HG02852 (cell line): ENCODE data around the gene ISOC2.
"Not testable (repeated sequence)": the region's sequence is repeated elsewhere in the genome, so short reads cannot be mapped to it uniquely, and the experiment has no call there.

Source experiments
- ATAC-seq: cut with Tn5 transposase; IDR thresholded peaks from one replicate; pipeline ENCODE4 v1.9.1; 2021; ENCODE audit warnings: mild to moderate bottlenecking, moderate library complexity; ENCODE audit not compliant: unreplicated experiment

Gene ISOC2

DNA sequence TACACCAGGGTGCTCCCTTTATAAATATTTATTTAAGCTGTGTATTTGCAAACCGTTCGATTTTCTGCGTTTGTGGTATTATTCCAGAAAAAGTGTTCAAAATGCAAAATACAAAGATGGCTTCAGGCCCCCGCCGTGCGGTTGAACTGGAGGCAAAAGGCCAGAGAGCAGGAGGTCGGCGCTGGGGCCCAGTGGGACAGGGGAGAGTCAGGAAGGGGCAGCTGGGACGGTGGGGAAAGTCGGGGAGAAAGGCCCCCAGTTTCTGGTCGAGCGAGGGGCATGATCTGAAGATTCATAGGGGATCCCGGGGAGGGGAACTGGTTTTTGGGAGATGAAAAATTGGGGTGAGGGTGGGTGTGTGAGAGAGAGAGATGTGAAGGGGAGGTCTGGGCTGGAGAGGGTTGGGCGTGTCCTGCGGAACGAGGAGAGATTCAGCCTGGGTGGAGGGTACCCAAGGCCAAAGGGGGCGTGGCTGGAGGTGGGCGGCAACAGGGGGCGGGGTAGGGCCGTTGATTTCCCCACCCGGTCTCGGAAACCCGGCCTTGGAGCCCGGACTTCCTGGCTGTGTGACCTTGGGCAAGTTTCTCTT, 678 bp downstream of the ISOC2 start:
- ATAC-seq: no peak

GRCh38 chr19:55459950-55460657, 1.3 kb downstream of the ISOC2 start:
- no peak for ATAC-seq

DNA sequence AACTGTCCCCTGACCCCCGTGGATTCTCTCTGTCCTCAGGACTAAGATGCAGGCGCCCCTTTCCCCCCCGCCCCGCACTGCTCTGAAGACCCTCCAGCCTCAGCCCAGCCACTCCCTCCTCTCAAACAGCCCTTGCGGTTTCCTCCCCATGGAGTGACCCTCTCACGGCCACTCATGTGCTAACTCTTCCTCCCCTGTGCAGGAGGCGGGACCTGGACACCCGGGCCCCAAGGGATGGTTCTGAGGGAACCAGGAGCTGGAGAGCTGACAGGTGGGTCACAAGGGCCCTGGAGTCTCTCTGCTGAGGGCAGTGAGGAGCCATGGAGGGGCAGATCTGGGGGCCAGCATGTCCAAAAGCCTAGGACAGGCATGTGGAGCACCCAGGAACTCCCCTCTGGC, 1.9 kb downstream of the ISOC2 start:
- ATAC-seq: no peak

DNA sequence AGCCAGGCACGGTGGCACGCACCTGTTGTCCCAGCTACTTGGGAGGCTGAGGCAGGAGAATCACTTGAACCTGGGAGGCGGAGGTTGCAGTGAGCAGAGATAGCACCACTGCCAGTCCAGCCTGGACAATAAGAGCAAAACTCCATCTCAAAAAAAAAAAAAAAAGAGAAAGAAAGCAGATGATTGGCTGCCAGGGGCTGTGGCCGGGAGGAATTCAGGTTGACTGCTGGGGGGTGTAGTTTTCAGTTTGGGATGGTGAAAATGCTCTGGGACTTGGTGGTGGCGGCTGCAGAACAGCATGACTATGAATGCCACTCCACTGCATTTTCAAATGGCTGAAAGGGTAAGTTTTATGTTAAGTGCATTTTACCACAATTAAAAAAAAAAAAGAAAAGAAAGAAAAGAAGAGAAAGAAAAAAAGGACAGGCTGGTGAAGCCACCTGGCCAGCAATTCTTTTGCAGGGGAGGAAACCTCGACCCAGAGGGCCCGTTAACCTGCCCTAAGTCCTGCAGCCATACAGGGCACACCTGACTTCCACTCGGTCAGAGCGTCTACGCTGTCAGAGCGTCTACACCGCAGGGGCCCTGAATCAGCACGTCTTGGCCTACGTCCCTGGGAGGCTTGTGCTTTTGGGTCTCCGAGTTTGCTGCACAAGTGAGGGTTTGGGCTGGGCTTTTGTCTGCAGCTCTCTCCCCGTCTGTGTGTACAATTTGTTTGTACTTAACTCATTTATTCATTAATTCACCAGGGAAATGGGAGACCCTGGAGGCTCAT, 3.6 kb downstream of the ISOC2 start:
- ATAC-seq: no peak

- ATAC-seq: no peak
Observed at GRCh38 chr19:55456347-55456746, 5.1 kb downstream of the ISOC2 start.

DNA sequence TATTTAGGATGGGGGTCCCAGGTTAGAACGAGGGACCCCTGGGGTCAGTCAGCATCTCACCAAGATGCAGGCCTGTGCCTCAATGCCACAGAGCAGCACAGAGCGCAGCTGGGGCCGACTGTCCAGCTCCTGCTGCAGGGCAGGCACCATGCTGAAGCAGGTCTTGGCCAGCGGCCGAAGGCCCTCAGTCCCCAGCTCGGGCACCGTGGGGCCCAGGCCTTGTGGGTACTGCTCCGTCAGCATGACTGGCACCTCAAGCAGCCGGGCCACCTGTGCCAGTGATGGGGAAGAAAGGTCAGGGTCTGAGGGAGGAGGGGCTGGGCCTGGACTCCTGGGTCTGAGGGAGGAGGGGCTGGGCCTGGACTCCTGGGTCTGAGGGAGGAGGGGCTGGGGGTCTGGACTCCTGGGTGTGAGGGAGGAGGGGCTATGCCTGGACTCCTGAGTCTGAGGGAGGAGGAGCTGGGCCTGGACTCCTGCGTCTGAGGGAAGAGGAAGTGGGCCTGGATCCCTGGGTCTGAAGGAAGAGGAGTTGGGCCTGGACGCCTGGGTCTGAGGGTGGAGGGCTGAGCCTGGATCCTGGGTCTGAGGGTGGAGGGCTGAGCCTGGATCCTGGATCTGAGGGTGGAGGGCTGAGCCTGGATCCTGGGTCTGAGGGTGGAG, 5.7 kb downstream of the ISOC2 start:
- no peak for ATAC-seq

DNA sequence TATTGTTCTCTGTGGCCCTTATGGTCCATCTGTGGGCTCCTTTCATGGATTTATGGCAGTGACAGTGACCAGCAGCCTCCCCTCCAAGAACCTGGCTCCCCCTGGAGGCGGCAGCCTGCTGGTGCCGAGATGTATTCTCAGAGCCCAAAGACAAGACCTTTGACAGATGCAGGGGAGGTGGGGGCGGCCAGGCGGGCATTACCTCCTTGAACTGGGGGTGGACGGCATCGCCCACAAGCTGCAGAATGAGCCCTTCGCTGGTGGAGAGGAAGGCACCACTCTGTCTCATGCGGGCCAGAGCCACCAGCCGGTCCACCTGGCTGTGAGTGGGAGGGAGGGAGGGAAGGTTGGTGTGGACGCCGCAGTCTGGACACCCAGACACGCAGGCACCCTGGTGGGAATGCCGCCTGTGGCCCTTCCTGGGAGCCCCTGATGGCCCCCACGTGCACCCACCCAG, 6.6 kb downstream of the ISOC2 start:
- ATAC-seq: no peak

GRCh38 chr19:55453511-55454260, 7.8 kb downstream of the ISOC2 start:
- ATAC-seq: no peak

GRCh38 chr19:55452749-55453346, 8.6 kb downstream of the ISOC2 start:
- no peak for ATAC-seq

- no peak for ATAC-seq
Observed at GRCh38 chr19:55451965-55452748, 9.3 kb downstream of the ISOC2 start.

DNA sequence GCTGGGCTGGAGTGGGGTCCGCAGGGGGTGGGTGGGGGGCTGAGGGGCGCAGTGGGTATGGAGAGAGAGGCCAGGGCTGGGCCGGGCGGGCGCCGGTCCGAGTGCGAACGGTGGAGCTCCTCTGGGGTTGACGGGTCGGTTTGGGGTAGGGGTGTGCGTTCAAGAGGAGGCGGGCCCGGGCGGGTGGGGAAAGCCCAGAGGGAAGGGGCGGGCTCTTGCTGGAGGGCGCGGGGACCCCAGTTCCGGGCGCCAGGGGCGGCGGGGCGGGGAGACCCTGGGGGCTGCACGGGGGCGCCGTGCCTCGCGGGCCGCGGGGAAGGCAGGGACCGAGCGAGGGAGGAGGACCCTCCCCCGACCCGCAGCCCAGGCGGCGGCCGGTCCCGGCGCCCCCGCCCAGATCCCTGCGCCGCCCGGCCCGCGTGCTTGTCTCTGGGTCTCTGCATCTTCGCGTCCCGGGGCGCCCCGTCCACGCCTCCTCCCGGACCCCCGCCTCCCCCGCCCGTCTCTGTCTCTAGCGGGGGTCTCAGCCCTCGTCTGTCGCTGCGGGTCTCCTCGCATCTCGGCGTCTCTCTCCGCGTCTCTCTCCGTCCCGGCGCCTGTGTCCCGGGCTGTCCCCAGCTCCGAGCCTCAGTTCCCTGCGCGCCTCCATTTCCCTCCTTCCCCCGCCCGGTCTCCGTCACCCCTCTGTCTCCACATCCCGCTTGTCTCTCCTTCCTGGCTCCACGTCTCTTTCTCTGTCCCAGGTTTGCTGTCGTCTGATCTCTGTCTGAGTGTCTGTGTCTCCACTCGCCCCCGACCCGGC, 10.1 kb downstream of the ISOC2 start:
- ATAC-seq: no peak

DNA sequence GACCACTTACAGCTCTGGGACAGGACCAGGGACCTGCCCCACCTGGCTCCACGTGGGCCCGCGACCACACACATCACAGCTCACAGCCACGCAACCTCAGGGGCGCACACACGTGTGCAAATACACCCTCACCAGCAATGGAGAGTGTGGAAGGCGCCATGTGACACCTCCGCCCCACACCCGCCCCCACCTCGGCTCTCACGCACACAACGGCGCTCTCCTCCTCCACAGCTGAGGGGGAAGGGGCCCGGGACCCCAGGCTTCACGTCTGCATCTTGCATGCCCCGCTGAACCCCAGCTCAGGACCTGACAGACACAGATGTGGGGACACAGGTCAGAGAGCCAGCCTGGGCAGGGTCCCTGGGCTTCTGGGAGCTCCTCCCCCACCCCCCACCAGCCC, 12.0 kb downstream of the ISOC2 start:
- ATAC-seq: no peak

- ATAC-seq: not testable (repeated sequence)
Observed at GRCh38 chr19:55448175-55448490, 13.3 kb downstream of the ISOC2 start.

GRCh38 chr19:55447421-55448174, 13.8 kb downstream of the ISOC2 start:
- ATAC-seq: no peak

DNA sequence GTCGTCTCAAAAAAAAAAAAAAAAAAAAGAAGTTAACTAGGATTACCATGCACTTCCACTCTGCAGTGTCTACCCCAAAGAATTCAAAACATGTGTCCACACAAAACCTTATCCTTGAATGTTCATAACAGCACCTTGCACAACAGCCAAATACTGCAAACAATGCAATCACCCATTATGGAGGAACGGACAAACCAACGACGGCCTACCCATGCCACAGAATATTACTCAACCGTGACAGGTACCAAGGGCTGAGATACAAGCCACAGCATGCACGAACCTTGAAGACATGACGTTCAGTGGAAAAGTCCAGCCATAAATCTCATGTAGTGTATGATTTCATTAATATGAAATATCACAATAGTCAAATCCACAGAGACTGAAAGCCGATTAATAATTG, 15.4 kb downstream of the ISOC2 start:
- no peak for ATAC-seq

DNA sequence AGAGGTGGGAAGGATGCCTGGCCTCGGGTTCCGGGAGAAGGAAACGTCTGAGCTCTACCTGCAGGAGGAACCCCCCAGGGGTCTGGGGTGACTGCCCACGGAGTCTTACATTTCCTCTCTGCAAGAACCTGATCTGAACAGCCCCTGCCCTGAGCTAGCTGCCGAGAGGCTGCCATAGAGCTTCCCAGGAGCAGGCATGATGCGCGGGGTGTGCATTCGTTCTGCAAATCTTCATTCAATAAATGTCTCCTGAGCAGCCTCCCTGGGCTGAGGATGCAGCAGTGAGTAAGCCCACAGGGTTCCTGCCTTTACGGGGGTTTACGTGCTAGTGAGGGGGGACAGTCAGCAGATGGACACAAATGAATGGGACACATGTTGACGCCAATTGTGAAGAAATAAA, 16.8 kb downstream of the ISOC2 start:
- no peak for ATAC-seq

DNA sequence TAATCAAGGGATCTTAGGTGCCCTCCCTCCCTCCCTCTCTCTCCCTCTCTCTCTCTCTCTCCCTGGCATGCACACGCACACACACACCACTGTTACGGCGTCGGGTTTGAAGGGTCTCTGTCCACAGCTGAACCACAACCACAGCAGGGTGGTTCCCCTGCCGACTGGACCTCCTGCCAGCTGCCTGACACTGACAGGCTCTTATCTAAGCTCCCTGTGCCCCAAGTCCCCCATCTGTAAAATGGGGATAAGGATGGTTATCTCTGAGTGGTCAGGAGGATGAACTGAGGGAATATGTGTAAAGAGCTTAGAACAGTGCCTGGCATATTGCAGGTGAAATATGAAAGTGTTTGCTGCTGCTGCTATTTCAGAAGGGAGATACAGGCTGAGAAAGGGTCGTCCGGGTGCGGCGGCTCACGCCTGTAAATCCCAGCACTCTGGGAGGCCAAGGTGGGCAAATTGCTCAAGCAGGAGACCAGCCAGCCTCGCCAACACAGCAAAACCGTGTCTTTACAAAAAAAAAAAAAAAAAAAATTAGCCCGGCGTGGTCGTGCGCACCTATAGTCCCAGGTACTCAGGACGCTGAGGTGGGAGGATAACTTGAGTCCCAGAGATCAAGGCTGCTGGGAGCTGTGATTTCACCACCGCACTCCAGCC, 17.5 kb downstream of the ISOC2 start:
- no peak for ATAC-seq
